Measurements from ENCODE around the gene PRPSAP1. TPM values are rescaled to one million over a fixed set of nuclear protein-coding genes. Genes with fewer than 3 reads are reported as not detected.
A peak's percentile ranks its signal among the peaks of the same experiment; 100 is the strongest.

PRPSAP1 gene
- total and polyA plus RNA-seq, 2 of the 8 experiments (the other 6 are each of a cell fraction or from before 2014, with no cell fraction given) = 32.0 to 54.2 TPM

- Histone ChIP-seq H3K9ac (replicated peaks in 1 of 4; ENCODE audit: extremely low read depth in 1 of 4, low read depth in 3 of 4, low read length in 3 of 4) (no peak overlapping the region), H2AFZ (ENCODE audit: low read length) (no peak overlapping the region), H3K23me2 (ENCODE audit: low read depth, low read length) (peaks cover 3% of the 10 kb centered on the region; the same call in 1 of the 2 replicates), H2AK5ac (ENCODE audit: low read depth, low read length) (no peak overlapping the region), H3K9me3 (ENCODE audit: insufficient read depth in 2 of 2, low read depth in 1 of 2, low read length in 1 of 2) (no peaks in the 10 kb centered on the region), H4K8ac (ENCODE audit: extremely low read depth, insufficient read depth, low read length) (peak overlapping the region; percentile 28; the same call in 1 of the 2 replicates), H3K56ac (replicated peaks; ENCODE audit: insufficient read length, low read depth, low read length) (no peak overlapping the region), H4K20me1 (replicated peaks in 1 of 2; ENCODE audit: control insufficient read depth in 1 of 2, insufficient read depth in 2 of 2, low read length in 2 of 2) (peaks cover 0 to 3% of the 10 kb centered on the region in 2 experiments), H3K23ac (ENCODE audit: insufficient read length) (no peak overlapping the region), H3K4me3 (ENCODE audit: extremely low read depth in 1 of 4, insufficient read depth in 2 of 4, low read depth in 3 of 4, low read length in 4 of 4) (no peak overlapping the region), H3K4me1 (replicated peaks in 1 of 4; ENCODE audit: control insufficient read depth in 3 of 4, insufficient read depth in 4 of 4, low read length in 3 of 4) (peaks cover 0 to 15% (median 10%) of the 10 kb centered on the region in 4 experiments; a peak in 6 of 7 replicates), H4K91ac (replicated peaks; ENCODE audit: insufficient read length, low read length) (no peak overlapping the region), H2BK20ac (ENCODE audit: low read length) (no peak overlapping the region), H3K79me1 (ENCODE audit: low read depth, low read length) (no peaks in the 10 kb centered on the region), H2BK12ac (ENCODE audit: low read depth, low read length) (no peak overlapping the region), H2BK15ac (ENCODE audit: low read length) (no peak overlapping the region), H2BK5ac (ENCODE audit: low read depth, low read length) (no peak overlapping the region), H3K79me2 (ENCODE audit: control insufficient read depth in 1 of 2, insufficient read depth in 2 of 2, low read length in 2 of 2) (no peaks in the 10 kb centered on the region), H3K27me3 (replicated peaks in 1 of 4; ENCODE audit: control insufficient read depth in 3 of 4, extremely low read depth in 1 of 4, insufficient read depth in 3 of 4, low read length in 3 of 4) (no peaks in the 10 kb centered on the region), H3K27ac (ENCODE audit: low read depth, low read length) (no peak overlapping the region), H4K5ac (ENCODE audit: insufficient read length, low read depth, low read length) (no peak overlapping the region), H3K14ac (ENCODE audit: insufficient read length) (no peak overlapping the region), H3K36me3 (ENCODE audit: control insufficient read depth in 2 of 4, insufficient read depth in 4 of 4, low read length in 3 of 4) (no peaks in the 10 kb centered on the region; a peak in 1 of 8 replicates), H3K4ac (replicated peaks; ENCODE audit: insufficient read length, low read depth, low read length) (no peak overlapping the region), H2BK120ac (replicated peaks; ENCODE audit: low read depth, low read length) (no peak overlapping the region), H3K18ac (ENCODE audit: extremely low read depth, low read length) (no peak overlapping the region), H3K4me2 (ENCODE audit: insufficient read depth in 1 of 2, low read depth in 2 of 2, low read length in 2 of 2) (no peak overlapping the region)
- no peak for TF ChIP-seq EP300 (IDR thresholded peaks at IDR 0.05; ENCODE audit: borderline replicate concordance in 1 of 2, low read depth in 2 of 2, low read length in 2 of 2)
- TF ChIP-seq, protein P1, sequence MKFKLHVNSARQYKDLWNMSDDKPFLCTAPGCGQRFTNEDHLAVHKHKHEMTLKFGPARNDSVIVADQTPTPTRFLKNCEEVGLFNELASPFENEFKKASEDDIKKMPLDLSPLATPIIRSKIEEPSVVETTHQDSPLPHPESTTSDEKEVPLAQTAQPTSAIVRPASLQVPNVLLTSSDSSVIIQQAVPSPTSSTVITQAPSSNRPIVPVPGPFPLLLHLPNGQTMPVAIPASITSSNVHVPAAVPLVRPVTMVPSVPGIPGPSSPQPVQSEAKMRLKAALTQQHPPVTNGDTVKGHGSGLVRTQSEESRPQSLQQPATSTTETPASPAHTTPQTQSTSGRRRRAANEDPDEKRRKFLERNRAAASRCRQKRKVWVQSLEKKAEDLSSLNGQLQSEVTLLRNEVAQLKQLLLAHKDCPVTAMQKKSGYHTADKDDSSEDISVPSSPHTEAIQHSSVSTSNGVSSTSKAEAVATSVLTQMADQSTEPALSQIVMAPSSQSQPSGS (IDR thresholded peaks at IDR 0.05; ENCODE audit: low read length) = no peak
- no peak for TF ChIP-seq SIN3A (conservative IDR thresholded peaks at IDR 0.05 in 1 of 2, IDR thresholded peaks at IDR 0.05 in 1 of 2; ENCODE audit: low read depth in 1 of 2, low read length in 2 of 2)
- TF ChIP-seq EGR1 (IDR thresholded peaks at IDR 0.05; ENCODE audit: borderline replicate concordance, low read depth, low read length) = no peak
- TF ChIP-seq CBX5 (IDR thresholded peaks at IDR 0.05; ENCODE audit: low read depth, low read length) = no peak
- no peak for TF ChIP-seq RAD21 (IDR thresholded peaks at IDR 0.05 in 1 of 2, conservative IDR thresholded peaks at IDR 0.05 in 1 of 2; ENCODE audit: low read depth in 2 of 2, low read length in 2 of 2)
- TF ChIP-seq JUN (IDR thresholded peaks at IDR 0.05; ENCODE audit: low read depth, low read length) = no peak
- TF ChIP-seq SP4 (IDR thresholded peaks at IDR 0.05; ENCODE audit: low read length) = no peak
- TF ChIP-seq TBP (IDR thresholded peaks at IDR 0.05; ENCODE audit: low read depth, low read length) = no peak
- ChIA-PET CTCF (ENCODE audit: partially characterized antibody) (interaction anchor here (0.6 to 3.6 kb wide), 14 partner anchors 13 to 262 kb away, joined by 3 to 32 read pairs (median 4); partner anchors contain the start of gene EXOC7), POLR2A (ENCODE audit: partially characterized antibody) (interaction anchor here (0.6 to 2.0 kb wide), 3 partner anchors 11 to 60 kb away, joined by 3 to 5 read pairs (median 5); partner anchors contain the start of gene UBALD2)
- WGBS, 2 experiments (ENCODE audit: extremely low coverage in 1 of 2, insufficient coverage in 1 of 2, insufficient read length in 1 of 2, insufficient replicate concordance in 2 of 2, low coverage in 1 of 2, low lambda C conversion rate in 2 of 2, missing lambda C conversion rate in 1 of 2) = 91% methylated on average over 11 of the region's 11 CpGs; no CpG with 5 or more reads in 1 of the 2 experiments
- FAIRE-seq (no peak), DNase-seq (ENCODE audit: low read depth in 1 of 2, low spot score in 2 of 2) (no peak)
These were observed 77.7 kb downstream of the PRPSAP1 start for GRCh38 chr17:76276069-76276431.
